Sigmoid colon (tissue), 7 donors: ENCODE data around the gene CDH22. TPM values are rescaled to one million over a fixed set of nuclear protein-coding genes. Genes with fewer than 3 reads are reported as not detected.

Source experiments
- DNase-seq: peaks from one replicate; pipeline ENCODE4 v3.0.0-alpha.2; 2019
- H3K27ac ChIP-seq, 4 donors: fragments of 200-600 bp; sonication (generic); one replicate each; pipeline ENCODE4 v1.5.1; 2016 to 2019; ENCODE audit warnings: mild to moderate bottlenecking in 1 of 4
- H3K27me3 ChIP-seq, 3 donors: fragments of 200-600 bp; sonication (generic); one replicate each; pipeline ENCODE4 v1.5.1; 2019; ENCODE audit warnings: mild to moderate bottlenecking in 1 of 3
- H3K36me3 ChIP-seq, 4 donors: fragments of 200-600 bp; sonication (generic); one replicate each; pipeline ENCODE4 v1.5.1; 2016 to 2019
- H3K4me1 ChIP-seq, 4 donors: fragments of 200-600 bp; sonication (generic); one replicate each; pipeline ENCODE4 v1.5.1; 2017 to 2019
- H3K4me3 ChIP-seq, 4 donors: fragments of 200-600 bp; sonication (generic); one replicate each; pipeline ENCODE4 v1.5.1; 2017 to 2019; ENCODE audit warnings: mild to moderate bottlenecking in 2 of 4, moderate library complexity in 1 of 4
- H3K9me3 ChIP-seq, 4 donors: fragments of 200-600 bp in 3 of 4; sonication (generic) in 3 of 4; one replicate each; pipeline versions ENCODE4 v1.5.1 to v1.6.1; 2013 to 2019
- CTCF ChIP-seq, 4 experiments: fragments of 450-650 bp in 3 of 4; fragments of 200-600 bp in 1 of 4; IDR thresholded peaks; one replicate each; pipeline ENCODE4 v1.5.1; 2016 to 2019; ENCODE audit warnings: antibody characterized with exemption in 4 of 4, mild to moderate bottlenecking in 3 of 4, moderate library complexity in 2 of 4
- EP300 ChIP-seq, 4 donors: sonication (generic); formaldehyde crosslinking; IDR thresholded peaks; one replicate each; pipeline ENCODE4 v1.6.1; 2017; ENCODE audit warnings: antibody characterized with exemption in 4 of 4
- POLR2A ChIP-seq, 2 donors: fragments of 450-650 bp; IDR thresholded peaks; one replicate each; pipeline ENCODE4 v1.6.1; 2016; ENCODE audit warnings: antibody characterized with exemption in 2 of 2, mild to moderate bottlenecking in 2 of 2, moderate library complexity in 2 of 2
- POLR2AphosphoS5 ChIP-seq, 4 donors: sonication (generic); formaldehyde crosslinking; IDR thresholded peaks; one replicate each; pipeline ENCODE4 v1.6.1; 2017; ENCODE audit warnings: antibody characterized with exemption in 4 of 4
- WGBS, 2 donors: extraction: QIAGEN DNeasy Blood & Tissue Kit; methylation state at CpG; one replicate each; pipeline ENCODE4 v1.1.7; 2013; 5-methylcytosine and 5-hydroxymethylcytosine counted together
- intact Hi-C: fragments of 100-400 bp; cut with DNase I; formaldehyde crosslinking; loops from one replicate; pipeline ENCODE4 v1.15.1; 2023
- polyA plus RNA-seq, 3 donors: library from polyadenylated mRNA; stranded (reverse); fragments of 200-250 nt; gene quantifications; one replicate each; pipeline ENCODE4 v1.2.3, GENCODE V29; 2013
- total RNA-seq, 4 donors: library from RNA; depleted of rRNA; stranded (reverse); fragments of >200 nt; gene quantifications; one replicate each; pipeline ENCODE4 v1.1.0, GENCODE V29; 2016
- donor health status: healthy with polysubstance abuse.
- donor health status: Bipolar disorder and iron deficiency.
- donor health status: healthy.

CDH22 gene
- total and polyA plus RNA-seq, 7 donors: 0.06 to 0.55 (median 0.41) TPM; not detected in 4

DNA sequence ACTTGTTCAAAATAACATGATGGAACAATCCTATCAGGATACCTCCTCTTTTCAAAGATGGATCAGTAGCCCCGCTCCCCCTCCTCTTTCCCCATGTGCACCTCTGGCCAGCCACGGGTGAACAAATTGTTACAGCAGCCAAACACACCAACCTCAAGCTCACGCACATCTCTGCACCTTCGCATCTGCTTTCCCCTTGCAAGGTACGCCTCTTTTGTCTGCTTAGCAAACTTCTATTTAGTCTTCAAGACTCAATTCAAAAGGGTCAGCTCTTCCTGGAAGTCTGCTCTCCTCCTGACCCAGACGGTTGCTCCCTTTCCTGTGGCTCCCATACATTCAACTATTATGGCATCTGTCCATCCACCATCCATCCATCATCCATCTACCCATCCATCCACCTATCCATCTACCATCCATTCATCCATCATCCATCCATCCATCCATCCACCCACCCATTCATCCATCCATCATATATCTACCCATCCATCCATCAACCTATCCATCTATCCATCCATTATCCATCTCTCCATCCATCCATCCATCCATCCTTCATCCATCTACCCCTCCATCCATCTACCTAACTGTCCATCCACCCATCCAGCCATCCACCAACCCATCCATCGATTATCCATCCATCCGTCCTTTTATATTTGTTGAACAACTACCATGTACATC lies 36.3 kb upstream of the CDH22 start:
- TF ChIP-seq POLR2A (IDR thresholded peaks at IDR 0.05) (no peak), POLR2AphosphoS5 (IDR thresholded peaks at IDR 0.05) (peak in 1 of 4 donors; percentile 7)
- Histone ChIP-seq H3K4me3 (no peak overlapping the region), H3K4me1 (peaks cover 0 to 33% (median 22%) of the 10 kb centered on the region in 4 donors), H3K9me3 (no peaks in the 10 kb centered on the region), H3K27me3 (peaks cover 13 to 39% (median 24%) of the 10 kb centered on the region in 3 donors), H3K36me3 (peaks cover 0 to 3% (median 0%) of the 10 kb centered on the region in 4 donors), H3K27ac (no peak overlapping the region)
- intact Hi-C loops: loop anchor here (5.0 kb wide), 1 partner anchor 322 kb away; no protein-coding TSS in a partner anchor
- no peak for DNase-seq
- 73 to 75% methylated on average over 8 of the region's 8 CpGs for WGBS, 2 donors

DNA sequence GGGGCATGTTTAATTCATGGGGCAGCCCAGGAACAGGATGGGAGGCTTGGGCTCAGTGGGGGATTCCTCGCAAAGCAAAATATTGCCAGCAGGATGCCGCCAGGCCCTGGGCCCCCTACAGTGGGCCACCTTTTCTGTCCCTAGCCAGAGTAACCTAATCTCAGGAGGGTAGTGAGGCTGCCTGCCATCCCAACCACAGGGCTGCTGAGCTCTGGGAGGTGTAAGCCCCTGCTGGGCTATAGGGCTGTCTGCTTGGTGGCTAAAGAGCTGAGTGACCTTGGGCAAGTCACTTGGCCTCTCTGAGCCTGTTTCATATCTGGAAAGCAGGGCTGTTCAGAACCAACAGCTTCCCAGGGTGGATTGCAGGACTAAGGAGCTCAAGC lies 35.7 kb upstream of the CDH22 start:
- H3K9me3 ChIP-seq: no peaks in the 10 kb centered on the region
- H3K27ac ChIP-seq: no peak overlapping the region
- intact Hi-C loops: no loop called here
- H3K27me3 ChIP-seq: peaks cover 13 to 46% (median 31%) of the 10 kb centered on the region in 3 donors
- peaks cover 0 to 29% (median 19%) of the 10 kb centered on the region in 4 donors for H3K4me1 ChIP-seq
- TF ChIP-seq POLR2AphosphoS5 (IDR thresholded peaks at IDR 0.05) (no peak), CTCF (IDR thresholded peaks at IDR 0.05) (no peak), EP300 (IDR thresholded peaks at IDR 0.05) (no peak), POLR2A (IDR thresholded peaks at IDR 0.05) (no peak)
- no peak for DNase-seq
- H3K36me3 ChIP-seq: no peaks in the 10 kb centered on the region
- no peak overlapping the region for H3K4me3 ChIP-seq
- 54 to 60% methylated on average over 2 of the region's 2 CpGs for WGBS, 2 donors

DNA sequence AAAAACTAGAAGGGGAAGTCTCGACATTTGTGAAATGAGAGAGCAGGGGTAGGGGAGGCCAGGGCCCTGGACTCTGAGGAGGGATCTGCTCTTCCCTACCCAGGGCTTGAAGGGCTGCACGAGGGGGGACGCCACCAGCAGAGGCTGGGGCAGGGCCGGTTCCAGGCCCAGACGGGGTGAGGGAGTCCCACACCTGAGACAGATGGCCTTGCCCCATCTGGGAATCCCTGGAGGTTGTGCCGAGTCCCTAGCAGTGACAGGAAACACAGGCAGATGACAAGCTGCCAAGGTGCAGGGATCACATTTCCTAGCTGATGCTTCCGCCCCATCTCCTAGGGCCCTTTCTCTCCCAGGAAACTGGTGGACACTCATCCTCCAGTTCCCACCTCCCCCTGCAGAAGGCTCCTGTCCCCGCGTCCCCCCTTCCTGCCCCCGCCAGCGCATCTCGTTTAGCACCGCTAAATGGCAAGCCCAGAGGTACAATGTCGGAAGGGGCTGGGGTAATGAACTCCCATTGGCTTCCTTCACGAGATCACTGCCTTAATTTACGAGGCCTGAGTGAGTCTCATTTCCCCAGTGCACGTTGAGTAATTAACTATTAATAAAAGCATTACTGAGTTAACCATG lies 35.2 kb upstream of the CDH22 start:
- Histone ChIP-seq H3K36me3 (no peaks in the 10 kb centered on the region), H3K27ac (no peak overlapping the region), H3K27me3 (peaks cover 13 to 51% (median 33%) of the 10 kb centered on the region in 3 donors), H3K4me1 (peaks cover 0 to 24% (median 14%) of the 10 kb centered on the region in 4 donors), H3K4me3 (no peak overlapping the region), H3K9me3 (no peaks in the 10 kb centered on the region)
- WGBS, 2 donors: 7 to 8% methylated on average over 17 of the region's 17 CpGs
- no peak for DNase-seq
- intact Hi-C loops: no loop called here
- no peak for TF ChIP-seq POLR2AphosphoS5 (IDR thresholded peaks at IDR 0.05)
- no peak for TF ChIP-seq CTCF (IDR thresholded peaks at IDR 0.05)
- TF ChIP-seq EP300 (IDR thresholded peaks at IDR 0.05): no peak
- no peak for TF ChIP-seq POLR2A (IDR thresholded peaks at IDR 0.05)

DNA sequence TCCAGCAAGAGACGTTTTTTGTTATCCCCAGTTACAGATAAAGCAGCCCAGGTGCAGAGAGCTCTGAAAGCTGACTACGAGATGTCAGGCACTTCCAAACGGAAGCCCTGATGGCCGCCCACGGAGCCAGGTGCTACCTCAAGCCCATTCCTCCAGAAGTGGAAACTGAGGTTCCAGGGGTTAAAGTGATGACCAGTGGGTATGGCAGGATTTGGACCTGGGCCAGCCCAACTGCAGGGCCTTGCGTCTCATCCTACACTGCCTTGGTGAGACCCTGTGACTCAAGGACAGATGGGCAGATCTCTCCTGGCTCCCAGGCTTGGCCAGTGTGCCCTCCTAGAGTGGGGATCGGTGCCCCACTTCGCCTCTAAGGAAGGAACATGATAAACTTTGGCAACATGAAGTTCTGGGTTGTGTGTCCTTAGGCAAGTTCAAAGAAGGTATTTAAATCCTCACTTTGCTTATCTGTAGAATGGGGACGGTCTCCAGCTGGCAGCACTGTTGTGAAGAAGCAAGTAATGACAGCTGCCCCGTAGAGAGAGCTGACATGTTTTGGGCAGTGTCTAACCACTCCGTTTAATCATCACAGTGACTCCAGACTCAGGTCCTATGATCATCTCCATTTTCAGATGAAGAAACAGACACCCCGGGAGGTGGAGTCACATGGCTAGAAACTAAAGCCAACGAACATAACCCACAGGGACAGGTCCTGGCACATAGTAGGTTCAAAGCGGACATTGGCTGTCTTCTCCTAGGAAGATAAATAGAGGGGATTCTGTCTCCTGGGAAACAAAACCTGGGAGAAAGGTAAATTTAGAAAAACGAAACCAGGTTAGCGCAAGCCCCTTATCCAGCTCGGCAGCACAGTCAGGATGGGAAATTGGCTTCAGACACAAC lies 34.4 kb upstream of the CDH22 start:
- Histone ChIP-seq H3K27ac (no peak overlapping the region), H3K27me3 (peaks cover 16 to 59% (median 35%) of the 10 kb centered on the region in 3 donors), H3K4me1 (peaks cover 0 to 17% (median 6%) of the 10 kb centered on the region in 4 donors), H3K4me3 (no peak overlapping the region), H3K36me3 (no peaks in the 10 kb centered on the region), H3K9me3 (no peaks in the 10 kb centered on the region)
- no peak for DNase-seq
- no peak for TF ChIP-seq POLR2AphosphoS5 (IDR thresholded peaks at IDR 0.05)
- TF ChIP-seq CTCF (IDR thresholded peaks at IDR 0.05): no peak
- TF ChIP-seq POLR2A (IDR thresholded peaks at IDR 0.05): no peak
- no peak for TF ChIP-seq EP300 (IDR thresholded peaks at IDR 0.05)
- intact Hi-C loops: no loop called here
- 49 to 58% methylated on average over 17 of the region's 17 CpGs for WGBS, 2 donors

GRCh38 chr20:46342010-46342378 lies 33.7 kb upstream of the CDH22 start:
- TF ChIP-seq POLR2A (IDR thresholded peaks at IDR 0.05) (no peak), POLR2AphosphoS5 (IDR thresholded peaks at IDR 0.05) (no peak), EP300 (IDR thresholded peaks at IDR 0.05) (no peak), CTCF (IDR thresholded peaks at IDR 0.05) (no peak)
- DNase-seq: no peak
- no peak overlapping the region for H3K27ac ChIP-seq
- H3K27me3 ChIP-seq: peaks cover 16 to 66% (median 42%) of the 10 kb centered on the region in 3 donors
- intact Hi-C loops: no loop called here
- H3K4me3 ChIP-seq: no peak overlapping the region
- WGBS, 2 donors: 57 to 60% methylated on average over 9 of the region's 9 CpGs
- no peaks in the 10 kb centered on the region for H3K9me3 ChIP-seq
- H3K36me3 ChIP-seq: no peaks in the 10 kb centered on the region
- H3K4me1 ChIP-seq: peaks cover 0 to 15% (median 6%) of the 10 kb centered on the region in 4 donors
